Skin of body (tissue), 3 donors: Measurements from ENCODE around the gene NELL2. TPM values are rescaled to one million over a fixed set of nuclear protein-coding genes. Genes with fewer than 3 reads are reported as not detected.

Experiments
- DNase-seq: peaks from one replicate; lab custom pipeline; 2025; lab: John Stamatoyannopoulos, UW
- small RNA-seq: library from RNA; depleted of rRNA; stranded (forward); fragments of <200 nt; gene quantifications from one replicate; pipeline ENCODE3, GENCODE V24; 2014; ENCODE audit warnings: low replicate concordance
- total RNA-seq: library from RNA; depleted of rRNA; stranded (reverse); fragments of >200 nt; gene quantifications from one replicate; pipeline ENCODE4 v1.2.3, GENCODE V29; 2014

The NELL2 gene
- total RNA-seq, 1 donor from 2014 or later: 12.7 TPM

DNA sequence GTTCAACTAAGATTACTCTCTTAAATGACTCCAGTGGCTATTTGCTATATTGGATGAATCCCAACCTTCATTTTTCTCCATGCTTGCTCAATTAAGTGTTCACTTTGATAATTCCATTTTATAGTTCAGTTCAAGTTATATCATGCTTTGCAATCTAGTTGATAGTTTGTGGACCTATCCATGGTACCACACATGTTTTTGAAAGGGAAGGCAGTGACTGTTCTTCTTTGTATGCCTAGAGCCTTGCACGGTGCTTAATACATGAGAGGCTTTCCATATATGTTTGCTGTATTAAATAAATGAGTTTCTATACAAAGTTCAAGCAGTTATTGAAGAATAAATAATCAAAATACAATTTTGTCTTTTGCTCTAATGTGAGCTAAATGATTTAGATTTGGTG lies 391.3 kb downstream of the NELL2 start:
- no peak for DNase-seq

DNA sequence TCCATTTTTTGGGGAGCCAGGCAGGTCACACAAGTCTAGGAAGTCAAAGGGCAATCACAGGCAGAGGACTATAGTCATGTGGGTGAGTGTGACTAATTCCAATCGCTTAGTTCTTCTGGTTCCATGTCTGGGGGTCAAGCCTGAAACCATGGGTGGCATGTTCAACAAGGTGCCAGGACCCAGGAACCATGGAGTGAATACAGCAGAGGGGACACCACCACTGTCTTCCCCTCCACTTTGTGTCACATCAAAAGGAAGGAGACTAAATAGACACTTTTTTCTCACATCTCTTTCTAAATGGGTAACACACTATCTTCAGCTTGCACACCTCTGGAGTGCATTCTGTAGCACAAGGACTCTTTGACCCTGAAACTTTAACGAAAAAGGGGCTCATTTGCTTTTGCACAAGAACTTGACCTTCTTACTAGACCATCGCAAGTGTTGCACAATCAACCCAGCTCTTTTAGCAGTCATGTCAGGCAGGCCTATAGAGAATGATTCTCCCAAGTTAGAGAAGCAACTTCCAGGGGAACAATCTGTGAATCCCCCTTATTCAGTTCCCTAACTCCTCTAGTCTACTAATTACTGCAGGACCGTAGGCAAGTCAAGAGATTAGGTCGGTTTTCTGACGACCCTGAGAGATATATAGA lies 398.7 kb downstream of the NELL2 start:
- no peak for DNase-seq

DNA sequence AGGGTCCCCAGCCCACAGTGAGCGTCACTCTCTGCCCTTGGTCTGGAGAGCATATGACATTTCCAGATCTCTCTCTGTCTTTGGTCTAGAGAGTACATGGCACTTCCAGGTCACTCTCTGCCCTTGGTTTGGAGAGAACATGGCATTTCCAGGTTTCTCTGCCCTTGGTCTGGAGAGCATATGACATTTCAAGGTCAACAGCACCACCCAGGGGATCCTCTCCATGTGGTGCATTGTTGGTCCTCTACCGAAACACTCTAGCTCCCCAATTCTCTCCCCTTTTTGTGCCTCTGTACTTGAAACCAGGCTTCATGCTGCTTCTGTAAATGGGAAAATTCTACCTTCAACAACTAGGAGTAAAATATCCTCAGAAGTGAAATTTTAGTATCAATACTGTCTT lies 399.4 kb downstream of the NELL2 start:
- DNase-seq: no peak

DNA sequence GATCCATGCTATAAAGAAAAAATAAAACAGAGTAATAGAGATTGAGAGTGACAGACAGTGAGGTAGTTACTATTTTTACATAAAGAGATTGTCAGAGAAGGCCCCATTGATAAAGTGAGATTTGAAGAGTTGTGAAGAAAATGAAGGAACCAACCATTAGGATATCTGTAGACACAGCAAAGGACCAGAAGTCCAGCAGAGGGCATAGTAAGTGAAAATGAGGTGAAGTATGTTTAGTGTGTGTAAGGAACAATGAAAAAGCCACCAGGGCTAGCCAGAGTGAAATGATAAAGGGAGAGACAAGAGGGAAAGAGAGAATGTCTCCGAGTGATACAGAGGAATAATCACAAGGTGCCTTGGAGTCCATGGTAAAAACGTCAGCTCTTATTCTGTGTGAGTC lies 411.0 kb downstream of the NELL2 start:
- no peak for DNase-seq

DNA sequence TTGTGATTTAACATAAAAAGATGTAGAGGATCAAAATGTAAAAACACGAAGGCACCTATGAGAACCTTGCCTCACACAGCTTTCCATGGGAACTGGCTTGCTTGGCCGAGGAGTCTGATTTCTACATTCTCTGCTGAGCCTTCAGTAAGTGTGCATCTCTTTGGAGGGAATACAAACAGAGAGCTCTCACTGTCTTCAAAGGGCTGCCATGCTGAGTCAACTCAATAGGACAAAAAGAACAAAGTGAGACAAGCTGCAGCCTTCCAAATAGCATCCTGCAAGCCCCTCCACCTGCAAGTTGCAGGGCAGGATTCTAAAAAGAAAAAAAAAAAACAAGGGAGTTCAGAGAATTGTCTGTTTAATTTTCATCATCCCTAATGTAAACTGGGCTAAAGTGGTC lies 411.9 kb downstream of the NELL2 start:
- DNase-seq: no peak

DNA sequence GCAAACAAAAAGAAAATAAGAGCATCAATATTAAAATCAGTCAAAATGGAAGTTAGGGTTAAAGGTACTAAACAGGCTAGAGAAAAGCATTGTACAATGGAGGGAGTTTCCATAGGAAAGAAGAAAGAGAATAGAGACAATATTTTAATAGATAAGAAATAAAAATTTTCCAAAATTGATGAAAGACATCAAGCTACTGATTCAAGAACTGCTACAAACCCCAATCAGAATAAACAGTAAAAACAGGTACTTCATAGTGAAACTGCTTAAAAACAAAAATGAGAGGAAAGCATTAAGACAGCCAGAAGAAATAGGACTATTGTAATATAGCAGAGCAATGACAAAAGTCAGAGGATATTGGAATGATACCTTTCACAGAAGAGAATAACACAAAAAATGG lies 413.4 kb downstream of the NELL2 start:
- no peak for DNase-seq

DNA sequence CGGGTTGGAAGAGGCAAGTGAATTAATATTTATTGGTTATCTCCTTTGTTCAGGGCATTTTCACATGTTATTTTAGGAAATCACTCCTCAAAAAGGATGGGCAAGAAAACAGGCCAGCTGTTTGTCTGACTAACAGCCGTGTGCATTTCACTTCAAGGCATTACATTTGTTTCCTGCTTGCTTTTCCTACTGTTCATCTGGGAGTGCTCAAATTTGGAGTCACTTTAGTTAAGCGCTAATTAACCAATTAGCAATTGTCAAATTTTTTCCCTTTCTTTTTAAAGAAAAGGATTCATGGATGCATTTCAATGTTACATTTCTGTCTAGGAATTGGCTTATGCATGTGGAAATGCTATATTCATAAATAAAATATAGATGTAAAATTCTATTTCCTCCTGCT lies 415.9 kb downstream of the NELL2 start:
- no peak for DNase-seq

DNA sequence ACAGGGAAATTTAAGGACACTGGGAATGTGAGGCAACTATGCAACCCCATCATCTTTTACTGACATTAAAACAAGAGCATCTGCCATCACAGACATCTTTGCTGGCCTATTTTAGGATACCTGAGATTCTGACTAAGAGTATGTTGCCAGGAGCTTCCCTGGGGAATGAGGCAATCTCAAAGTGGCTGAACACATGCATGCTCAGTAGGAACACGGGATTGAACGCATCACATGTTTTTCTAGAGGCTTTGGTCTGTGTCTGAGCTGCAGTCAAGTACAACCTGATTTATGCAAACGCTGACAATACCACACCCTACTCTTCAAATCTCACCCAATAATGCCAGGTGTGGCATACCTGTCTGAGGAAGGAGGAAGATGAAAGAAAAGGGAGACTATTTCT lies 416.5 kb downstream of the NELL2 start:
- DNase-seq: no peak

Small RNAs within 50 kb of the gene (small RNA-seq; reads per million reads assigned to genes)
- not detected for gene RF00019

Other genes starting within 250 kb of the NELL2 start
- 0.10 TPM for gene DBX2, start 174.8 kb upstream of the NELL2 start, total RNA-seq